Panc1 (cell line): ENCODE results near the gene LILRB3. TPM values are rescaled to one million over a fixed set of nuclear protein-coding genes. Genes with fewer than 3 reads are reported as not detected.
"Not testable (repeated sequence)": the region's sequence is repeated elsewhere in the genome, so short reads cannot be mapped to it uniquely, and the experiment has no call there.

Source experiments
- ATAC-seq: fragments of 200-7000 bp; cut with Tn5 transposase; 2 replicates; pipeline ENCODE4 v1.9.1; 2020; ENCODE audit warnings: mild to moderate bottlenecking, moderate library complexity
- BruUV-seq: library from RNA; stranded (reverse); fragments of 400-500 nt; replicated peaks from 2 replicates; lab custom pipeline; 2021; lab: Mats Ljungman, UMichigan
- CTCF ChIA-PET: fragments of 300-600 bp; sonication (Branson Sonifier 250); formaldehyde crosslinking; loops from one replicate; lab custom pipeline; 2022; ENCODE audit warnings: antibody characterized with exemption; lab: Charles Lee
- POLR2A ChIA-PET: fragments of 300-600 bp; sonication (Branson Sonifier 250); formaldehyde crosslinking; loops from one replicate; lab custom pipeline; 2022; ENCODE audit warnings: antibody characterized with exemption; lab: Charles Lee
- DNase-seq: peaks from one replicate; pipeline ENCODE4 v3.0.0-alpha.2; 2010; ENCODE audit warnings: low read depth, low spot score
- H3K27ac ChIP-seq: 2 replicates; pipeline ENCODE4 v1.5.1; 2011; ENCODE audit warnings: mild to moderate bottlenecking, low read length, inconsistent platforms
- H3K27me3 ChIP-seq: fragments of 200-500 bp; sonication (Bioruptor generic); 2 replicates; pipeline ENCODE4 v1.6.0; 2014; ENCODE audit warnings: low read length, inconsistent platforms; ENCODE audit not compliant: control insufficient read depth, insufficient read depth
- H3K36me3 ChIP-seq: fragments of 200-500 bp; sonication (Bioruptor generic); 2 replicates; pipeline ENCODE4 v1.5.1; 2014; ENCODE audit warnings: inconsistent platforms, mild to moderate bottlenecking, low read length, moderate library complexity; ENCODE audit not compliant: control insufficient read depth, insufficient read depth
- H3K4me1 ChIP-seq: 2 replicates; pipeline ENCODE4 v1.5.1; 2011; ENCODE audit warnings: inconsistent platforms, mild to moderate bottlenecking, low read length, moderate library complexity; ENCODE audit not compliant: control insufficient read depth, insufficient read depth
- H3K4me3 ChIP-seq, 2 experiments: 2 replicates each; pipeline ENCODE4 v1.5.1; 2011 to 2012; ENCODE audit warnings: low read depth in 2 of 2, low read length in 2 of 2, mild to moderate bottlenecking in 2 of 2, inconsistent platforms in 1 of 2, moderate library complexity in 1 of 2
- H3K9me3 ChIP-seq: fragments of 200-500 bp; sonication (Bioruptor generic); 2 replicates; pipeline ENCODE4 v1.5.1; 2014; ENCODE audit warnings: low read depth, mild to moderate bottlenecking, inconsistent platforms, low read length, moderate library complexity; ENCODE audit not compliant: control insufficient read depth, insufficient read depth
- POLR2AphosphoS5 ChIP-seq: IDR thresholded peaks from 2 replicates; pipeline ENCODE4 v1.6.1; 2012; ENCODE audit warnings: mild to moderate bottlenecking, low read depth, low read length, moderate library complexity
- SIN3A ChIP-seq: IDR thresholded peaks from 2 replicates; pipeline ENCODE4 v1.6.1; 2012; ENCODE audit warnings: low read depth, mild to moderate bottlenecking, low read length, moderate library complexity, borderline replicate concordance; ENCODE audit not compliant: insufficient read depth
- TCF7L2 ChIP-seq: IDR thresholded peaks from 2 replicates; pipeline ENCODE4 v1.6.1; 2011; ENCODE audit warnings: mild to moderate bottlenecking, low read depth, low read length, inconsistent platforms
- in situ Hi-C: cut with HindIII; loops from 2 replicates; pipeline ENCODE4 v1.10.0; 2016; ENCODE audit warnings: low sequenced_read_pairs, low pct_unique_long_range_greater_than_20kb
- intact Hi-C: fragments of 100-400 bp; cut with micrococcal nuclease; formaldehyde crosslinking; loops from one replicate; pipeline ENCODE4 v1.10.0; 2022; ENCODE audit not compliant: unreplicated experiment
- total RNA-seq: library from RNA; stranded (reverse); gene quantifications from one replicate; pipeline ENCODE4 v1.2.1, GENCODE V29; 2021; ENCODE audit not compliant: unreplicated experiment
- TF ChIP-seq, protein P1 (sequence below), 2 experiments: IDR thresholded peaks; 2 replicates each; pipeline ENCODE4 v1.6.1; 2011 to 2012; ENCODE audit warnings: low read depth in 2 of 2, control low read depth in 1 of 2, low read length in 1 of 2, mild to moderate bottlenecking in 1 of 2, moderate library complexity in 1 of 2; ENCODE audit not compliant: insufficient read depth in 1 of 2

Gene LILRB3
- total RNA-seq, 1 experiment from 2014 or later = 0.18 TPM

DNA sequence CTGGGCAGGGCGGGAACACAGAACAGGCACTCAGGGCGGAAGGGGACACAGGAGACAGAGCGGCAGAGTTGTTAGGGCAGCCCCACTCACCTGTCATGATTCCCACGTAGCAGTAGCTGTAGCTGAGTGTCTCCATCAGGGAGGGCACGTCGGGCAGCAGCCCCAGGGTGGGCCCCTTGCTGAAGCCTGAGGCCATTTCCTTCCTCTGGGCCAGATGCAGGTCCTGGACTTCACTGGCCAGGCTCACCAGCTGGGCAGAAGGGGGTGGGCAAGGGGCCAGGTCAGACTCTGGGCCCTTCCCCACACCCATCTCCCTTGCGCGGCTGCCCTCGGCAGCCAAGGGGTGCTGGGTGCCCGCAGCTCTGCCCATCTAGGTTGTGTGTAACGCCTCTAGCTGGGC is 39.4 kb downstream of the LILRB3 start:
- Histone ChIP-seq H3K27me3 (no peaks in the 10 kb centered on the region), H3K9me3 (no peaks in the 10 kb centered on the region), H3K4me3 (no peak overlapping the region), H3K4me1 (peaks cover 6% of the 10 kb centered on the region; the same call in 1 of the 2 replicates), H3K27ac (no peak overlapping the region), H3K36me3 (no peaks in the 10 kb centered on the region; the same call in 1 of the 2 replicates)
- intact Hi-C loops (no loop called here), in situ Hi-C loops (no loop called here)
- no TSS peak for BruUV-seq
- ATAC-seq (no peak), DNase-seq (no peak)
- ChIA-PET POLR2A (no interaction called here), CTCF (no interaction called here)
- TF ChIP-seq TCF7L2 = no peak
- TF ChIP-seq, protein P1, sequence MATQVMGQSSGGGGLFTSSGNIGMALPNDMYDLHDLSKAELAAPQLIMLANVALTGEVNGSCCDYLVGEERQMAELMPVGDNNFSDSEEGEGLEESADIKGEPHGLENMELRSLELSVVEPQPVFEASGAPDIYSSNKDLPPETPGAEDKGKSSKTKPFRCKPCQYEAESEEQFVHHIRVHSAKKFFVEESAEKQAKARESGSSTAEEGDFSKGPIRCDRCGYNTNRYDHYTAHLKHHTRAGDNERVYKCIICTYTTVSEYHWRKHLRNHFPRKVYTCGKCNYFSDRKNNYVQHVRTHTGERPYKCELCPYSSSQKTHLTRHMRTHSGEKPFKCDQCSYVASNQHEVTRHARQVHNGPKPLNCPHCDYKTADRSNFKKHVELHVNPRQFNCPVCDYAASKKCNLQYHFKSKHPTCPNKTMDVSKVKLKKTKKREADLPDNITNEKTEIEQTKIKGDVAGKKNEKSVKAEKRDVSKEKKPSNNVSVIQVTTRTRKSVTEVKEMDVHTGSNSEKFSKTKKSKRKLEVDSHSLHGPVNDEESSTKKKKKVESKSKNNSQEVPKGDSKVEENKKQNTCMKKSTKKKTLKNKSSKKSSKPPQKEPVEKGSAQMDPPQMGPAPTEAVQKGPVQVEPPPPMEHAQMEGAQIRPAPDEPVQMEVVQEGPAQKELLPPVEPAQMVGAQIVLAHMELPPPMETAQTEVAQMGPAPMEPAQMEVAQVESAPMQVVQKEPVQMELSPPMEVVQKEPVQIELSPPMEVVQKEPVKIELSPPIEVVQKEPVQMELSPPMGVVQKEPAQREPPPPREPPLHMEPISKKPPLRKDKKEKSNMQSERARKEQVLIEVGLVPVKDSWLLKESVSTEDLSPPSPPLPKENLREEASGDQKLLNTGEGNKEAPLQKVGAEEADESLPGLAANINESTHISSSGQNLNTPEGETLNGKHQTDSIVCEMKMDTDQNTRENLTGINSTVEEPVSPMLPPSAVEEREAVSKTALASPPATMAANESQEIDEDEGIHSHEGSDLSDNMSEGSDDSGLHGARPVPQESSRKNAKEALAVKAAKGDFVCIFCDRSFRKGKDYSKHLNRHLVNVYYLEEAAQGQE (IDR thresholded peaks at IDR 0.05; ENCODE audit: insufficient read depth in 1 of 2, low read depth in 2 of 2, low read length in 1 of 2) = no peak
- TF ChIP-seq SIN3A = no peak

DNA sequence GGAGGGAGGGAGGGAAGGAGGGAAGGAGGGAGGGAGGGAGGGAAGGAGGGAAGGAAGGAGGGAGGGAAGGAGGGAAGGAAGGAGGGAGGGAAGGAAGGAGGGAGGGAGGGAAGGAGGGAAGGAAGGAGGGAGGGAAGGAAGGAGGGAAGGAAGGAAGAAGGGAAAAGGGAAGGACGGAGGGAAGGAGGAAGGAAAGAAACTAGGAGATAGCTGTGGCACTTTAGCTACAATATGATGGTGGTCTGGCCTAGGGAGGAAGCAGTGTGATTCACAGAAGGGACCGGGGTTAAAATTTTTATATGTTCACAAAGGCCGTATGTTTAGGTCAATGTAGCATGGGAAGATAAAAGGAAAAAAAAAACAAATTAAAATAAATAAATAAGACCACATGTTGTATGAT is 40.9 kb downstream of the LILRB3 start:
- H3K27me3 ChIP-seq, intact Hi-C loops, ATAC-seq, DNase-seq, BruUV-seq, H3K4me1 ChIP-seq, H3K4me3 ChIP-seq, CTCF ChIA-PET, H3K36me3 ChIP-seq, H3K27ac ChIP-seq, H3K9me3 ChIP-seq, in situ Hi-C loops: not testable (repeated sequence)
- POLR2A ChIA-PET = interaction anchor here (0.7 kb wide), 1 partner anchor 12 kb away, joined by 6 read pairs; no protein-coding TSS in a partner anchor

DNA sequence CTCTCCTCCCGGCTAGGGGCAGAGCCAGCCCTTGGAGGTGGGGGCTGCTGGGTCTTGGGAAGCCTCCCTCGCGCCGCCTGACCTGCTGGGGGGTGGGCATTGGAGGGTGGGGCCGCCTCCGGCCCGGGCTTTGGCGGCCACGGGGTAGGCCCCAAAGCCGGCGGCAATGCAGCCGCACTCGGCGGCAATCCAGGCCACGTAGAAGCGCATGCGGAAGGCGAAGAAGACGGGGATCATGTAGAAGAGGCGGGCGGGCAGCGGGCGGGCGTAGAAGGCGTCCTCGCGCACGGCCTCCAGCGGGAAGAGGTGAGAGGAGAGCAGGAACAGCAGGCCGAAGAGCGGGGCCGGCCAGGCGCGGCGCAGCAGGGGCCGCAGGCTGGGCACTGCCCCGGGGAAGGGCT is 42.1 kb downstream of the LILRB3 start:
- no peak for TF ChIP-seq SIN3A
- no peak for TF ChIP-seq TCF7L2
- no peak for TF ChIP-seq POLR2AphosphoS5
- TF ChIP-seq, protein P1 (IDR thresholded peaks at IDR 0.05; ENCODE audit: insufficient read depth in 1 of 2, low read depth in 2 of 2, low read length in 1 of 2) = no peak
- ATAC-seq (no peak), DNase-seq (no peak)
- H3K27ac ChIP-seq = no peak overlapping the region
- POLR2A ChIA-PET = no interaction called here
- CTCF ChIA-PET = interaction anchor here (1.5 kb wide), 1 partner anchor 9 kb away, joined by 6 read pairs; the partner anchor contains the start of gene MBOAT7
- H3K27me3 ChIP-seq = no peaks in the 10 kb centered on the region
- no TSS peak for BruUV-seq
- no peaks in the 10 kb centered on the region; the same call in 1 of the 2 replicates for H3K36me3 ChIP-seq
- intact Hi-C loops = no loop called here
- H3K9me3 ChIP-seq = no peaks in the 10 kb centered on the region
- H3K4me3 ChIP-seq = no peak overlapping the region
- no peaks in the 10 kb centered on the region for H3K4me1 ChIP-seq
- in situ Hi-C loops = no loop called here
